H1 (cell line): Measurements from ENCODE around the gene TRAP1. TPM values are rescaled to one million over a fixed set of nuclear protein-coding genes. Genes with fewer than 3 reads are reported as not detected.

Experiments
- CTCF ChIA-PET: fragments of 300-600 bp; sonication (Branson Sonifier 250); formaldehyde crosslinking; loops from one replicate; lab custom pipeline; 2021; ENCODE audit not compliant: partially characterized antibody; lab: Charles Lee
- POLR2A ChIA-PET: fragments of 300-600 bp; sonication (Branson Sonifier 250); formaldehyde crosslinking; loops from one replicate; lab custom pipeline; 2021; ENCODE audit warnings: inconsistent platforms; ENCODE audit not compliant: partially characterized antibody; lab: Charles Lee
- DNase-seq, 2 experiments: peaks; one replicate each; pipeline versions ENCODE4 v3.0.0 to v3.0.0-alpha.2; 2010 to 2022; ENCODE audit warnings: low spot score in 2 of 2, low read depth in 1 of 2, mixed read lengths in 1 of 2
- FAIRE-seq: peaks from 2 replicates; lab custom pipeline; 2011; peaks lifted over from hg19 to GRCh38; lab: Jason Lieb, UNC
- H2AFZ ChIP-seq: 2 replicates; pipeline ENCODE4 v1.8.1; 2012; ENCODE audit warnings: low read length, inconsistent platforms
- H2AK5ac ChIP-seq: 2 replicates; pipeline ENCODE4 v1.6.1; 2013; ENCODE audit warnings: low read depth, low read length
- H2BK120ac ChIP-seq: replicated peaks from 2 replicates; pipeline ENCODE3; 2013; ENCODE audit warnings: low read depth, low read length, inconsistent platforms
- H2BK12ac ChIP-seq: 2 replicates; pipeline ENCODE4 v1.6.1; 2013; ENCODE audit warnings: low read depth, low read length
- H2BK15ac ChIP-seq: 2 replicates; pipeline ENCODE4 v1.6.1; 2013; ENCODE audit warnings: low read length
- H2BK20ac ChIP-seq: 2 replicates; pipeline ENCODE4 v1.6.1; 2013; ENCODE audit warnings: low read length
- H2BK5ac ChIP-seq: 2 replicates; pipeline ENCODE4 v1.6.1; 2013; ENCODE audit warnings: low read depth, low read length
- H3K14ac ChIP-seq: 2 replicates; pipeline ENCODE4 v1.6.1; 2013; ENCODE audit warnings: inconsistent platforms; ENCODE audit not compliant: insufficient read length
- H3K18ac ChIP-seq: 2 replicates; pipeline ENCODE4 v1.6.1; 2013; ENCODE audit warnings: low read length; ENCODE audit errors: extremely low read depth
- H3K23ac ChIP-seq: 2 replicates; pipeline ENCODE4 v1.6.1; 2013; ENCODE audit warnings: inconsistent platforms; ENCODE audit not compliant: insufficient read length
- H3K23me2 ChIP-seq: 2 replicates; pipeline ENCODE4 v1.6.1; 2013; ENCODE audit warnings: low read depth, low read length
- H3K27ac ChIP-seq: 2 replicates; pipeline ENCODE4 v1.6.1; 2011; ENCODE audit warnings: low read depth, low read length, inconsistent platforms
- H3K27me3 ChIP-seq, 4 experiments: replicated peaks in 1 of 4; 1 replicate in 1 of 4; 2 replicates in 3 of 4; pipeline versions ENCODE4 v1.6.1 to v1.8.1; 2011 to 2013; ENCODE audit warnings: low read length in 3 of 4, mild to moderate bottlenecking in 3 of 4, inconsistent platforms in 2 of 4, mixed read lengths in 2 of 4, moderate library complexity in 1 of 4; ENCODE audit not compliant: control insufficient read depth in 3 of 4, insufficient read depth in 3 of 4; ENCODE audit errors: extremely low read depth in 1 of 4
- H3K36me3 ChIP-seq, 4 experiments: 2 replicates each; pipeline versions ENCODE4 v1.6.1 to v1.8.1; 2011 to 2013; ENCODE audit warnings: mild to moderate bottlenecking in 4 of 4, low read length in 3 of 4, moderate library complexity in 2 of 4, control low read depth in 1 of 4, inconsistent platforms in 1 of 4; ENCODE audit not compliant: insufficient read depth in 4 of 4, control insufficient read depth in 2 of 4
- H3K4ac ChIP-seq: replicated peaks from 2 replicates; pipeline ENCODE3; 2013; ENCODE audit warnings: low read length, low read depth, mixed read lengths, inconsistent platforms; ENCODE audit not compliant: insufficient read length
- H3K4me1 ChIP-seq, 4 experiments: replicated peaks in 1 of 4; 1 replicate in 1 of 4; 2 replicates in 3 of 4; pipeline versions ENCODE4 v1.6.1 to v1.8.1; 2011 to 2013; ENCODE audit warnings: low read length in 3 of 4, inconsistent platforms in 2 of 4, mixed read lengths in 1 of 4; ENCODE audit not compliant: insufficient read depth in 4 of 4, control insufficient read depth in 3 of 4
- H3K4me2 ChIP-seq, 2 experiments: 2 replicates each; pipeline versions ENCODE4 v1.6.1 to v1.8.1; 2011 to 2013; ENCODE audit warnings: low read depth in 2 of 2, low read length in 2 of 2, control low read depth in 1 of 2, inconsistent platforms in 1 of 2, mild to moderate bottlenecking in 1 of 2; ENCODE audit not compliant: insufficient read depth in 1 of 2
- H3K4me3 ChIP-seq, 4 experiments: fragments of 200-600, 300-600 bp in 1 of 4; sonication (generic), shearing (Covaris generic), sonication (Bioruptor Twin) in 1 of 4; 2 replicates each; pipeline versions ENCODE4 v1.5.1 to v1.8.1; 2011 to 2016; ENCODE audit warnings: low read length in 4 of 4, low read depth in 3 of 4, control low read depth in 2 of 4, inconsistent platforms in 2 of 4, mild to moderate bottlenecking in 2 of 4, mixed read lengths in 1 of 4, moderate library complexity in 1 of 4; ENCODE audit not compliant: insufficient read depth in 2 of 4; ENCODE audit errors: extremely low read depth in 1 of 4
- H3K56ac ChIP-seq: replicated peaks from 2 replicates; pipeline ENCODE3; 2013; ENCODE audit warnings: low read depth, mild to moderate bottlenecking, mixed read lengths, low read length, inconsistent platforms; ENCODE audit not compliant: insufficient read length
- H3K79me1 ChIP-seq: 2 replicates; pipeline ENCODE4 v1.6.1; 2013; ENCODE audit warnings: low read depth, low read length, control low read depth
- H3K79me2 ChIP-seq, 2 experiments: 2 replicates each; pipeline versions ENCODE4 v1.6.1 to v1.8.1; 2012 to 2013; ENCODE audit warnings: low read length in 2 of 2, mild to moderate bottlenecking in 2 of 2, inconsistent platforms in 1 of 2; ENCODE audit not compliant: insufficient read depth in 2 of 2, control insufficient read depth in 1 of 2
- H3K9ac ChIP-seq, 4 experiments: replicated peaks in 1 of 4; 1 replicate in 1 of 4; 2 replicates in 3 of 4; pipeline versions ENCODE4 v1.6.1 to v1.8.1; 2011 to 2013; ENCODE audit warnings: low read depth in 3 of 4, low read length in 3 of 4, control low read depth in 2 of 4, mild to moderate bottlenecking in 2 of 4, moderate library complexity in 2 of 4, inconsistent platforms in 1 of 4; ENCODE audit errors: extremely low read depth in 1 of 4
- H3K9me3 ChIP-seq, 2 experiments: 2 replicates each; pipeline versions ENCODE4 v1.6.1 to v1.8.1; 2012 to 2013; ENCODE audit warnings: mild to moderate bottlenecking in 2 of 2, moderate library complexity in 2 of 2, control low read depth in 1 of 2, inconsistent platforms in 1 of 2, low read depth in 1 of 2, low read length in 1 of 2, mixed read lengths in 1 of 2; ENCODE audit not compliant: insufficient read depth in 2 of 2
- H4K20me1 ChIP-seq, 2 experiments: replicated peaks in 1 of 2; 2 replicates each; pipeline versions ENCODE3 to v1.8.1; 2011 to 2013; ENCODE audit warnings: inconsistent platforms in 2 of 2, low read length in 2 of 2, mild to moderate bottlenecking in 1 of 2; ENCODE audit not compliant: insufficient read depth in 2 of 2, control insufficient read depth in 1 of 2
- H4K5ac ChIP-seq: 2 replicates; pipeline ENCODE4 v1.6.1; 2013; ENCODE audit warnings: low read length, low read depth, mixed read lengths, inconsistent platforms; ENCODE audit not compliant: insufficient read length
- H4K8ac ChIP-seq: 2 replicates; pipeline ENCODE4 v1.8.0; 2013; ENCODE audit warnings: mild to moderate bottlenecking, moderate library complexity, low read length, inconsistent platforms; ENCODE audit not compliant: insufficient read depth; ENCODE audit errors: extremely low read depth
- H4K91ac ChIP-seq: replicated peaks from 2 replicates; pipeline ENCODE3; 2013; ENCODE audit warnings: low read length, mixed read lengths, inconsistent platforms; ENCODE audit not compliant: insufficient read length
- FOSL1 ChIP-seq: IDR thresholded peaks from 2 replicates; pipeline ENCODE4 v1.6.1; 2011; ENCODE audit warnings: mild to moderate bottlenecking, low read depth, low read length, moderate library complexity; ENCODE audit not compliant: insufficient read depth
- HDAC2 ChIP-seq, 2 experiments: fragments of 300-600 bp in 1 of 2; sonication (generic) in 1 of 2; IDR thresholded peaks; 2 replicates each; pipeline ENCODE4 v1.6.1; 2011 to 2012; ENCODE audit warnings: low read depth in 2 of 2, low read length in 2 of 2, mild to moderate bottlenecking in 2 of 2, moderate library complexity in 2 of 2, borderline replicate concordance in 1 of 2, inconsistent platforms in 1 of 2
- NANOG ChIP-seq: IDR thresholded peaks from 2 replicates; pipeline ENCODE4 v1.6.1; 2011; ENCODE audit warnings: low read length, low read depth, mild to moderate bottlenecking, inconsistent platforms; ENCODE audit not compliant: insufficient read depth, poor library complexity, severe bottlenecking
- SP2 ChIP-seq: IDR thresholded peaks from 2 replicates; pipeline ENCODE4 v1.6.1; 2012; ENCODE audit warnings: mild to moderate bottlenecking, low read length, inconsistent platforms
- TAF7 ChIP-seq: optimal IDR thresholded peaks from 2 replicates; pipeline ENCODE3; 2011; ENCODE audit warnings: low read depth, mild to moderate bottlenecking, inconsistent platforms, low read length, moderate library complexity, borderline replicate concordance
- WGBS, 2 experiments: shearing (Covaris generic) in 1 of 2; methylation state at CpG; one replicate each; pipeline versions ENCODE4 v1.1.6 to v1.1.7; 2013 to 2015; ENCODE audit warnings: low lambda C conversion rate in 2 of 2, mixed read lengths in 2 of 2, inconsistent platforms in 1 of 2, low coverage in 1 of 2, missing lambda C conversion rate in 1 of 2; ENCODE audit not compliant: insufficient replicate concordance in 2 of 2, insufficient coverage in 1 of 2, insufficient read length in 1 of 2; ENCODE audit errors: extremely low coverage in 1 of 2, missing lambda C conversion rate in 1 of 2; 5-methylcytosine and 5-hydroxymethylcytosine counted together
- polyA plus RNA-seq, 7 experiments: library from polyadenylated mRNA; depleted of rRNA in 3 of 7; stranded (reverse) in 5 of 7; unstranded in 2 of 7; fragments of >200 nt in 5 of 7; fragments of 200-250 nt in 2 of 7; gene quantifications; 1 replicate in 5 of 7; 2 replicates in 1 of 7; 4 replicates in 1 of 7; pipeline versions ENCODE4 v1.2.1 to v1.2.3, GENCODE V29; 2011 to 2013; ENCODE audit warnings: missing spikeins in 2 of 7, mixed read lengths in 2 of 7
- total RNA-seq: library from RNA; stranded (reverse); fragmentation: NEBNext Ultra II Directional; extraction: Animal tissue kit (Norgen Biotek cat#: 25700); gene quantifications from 2 replicates; pipeline ENCODE4 v1.2.1, GENCODE V29; 2021

The TRAP1 gene
- total and polyA plus RNA-seq, 2 of the 8 experiments (the other 6 are each of a cell fraction or from before 2014, with no cell fraction given) = 215 to 283 TPM

GRCh38 chr16:3669082-3669481 is 48.2 kb downstream of the TRAP1 start:
- H3K4me2 ChIP-seq = no peak overlapping the region
- TF ChIP-seq NANOG = no peak
- no peak for TF ChIP-seq SP2
- no peak for TF ChIP-seq FOSL1
- no peak for TF ChIP-seq TAF7
- TF ChIP-seq HDAC2 (IDR thresholded peaks at IDR 0.05; ENCODE audit: borderline replicate concordance in 1 of 2, low read depth in 2 of 2, low read length in 2 of 2) = no peak
- TF ChIP-seq, all 59 proteins: peak for 0
- Histone ChIP-seq H3K23ac (no peak overlapping the region), H2BK20ac (no peak overlapping the region), H3K4ac (no peak overlapping the region), H3K23me2 (no peaks in the 10 kb centered on the region), H2BK120ac (no peak overlapping the region), H3K9me3 (no peaks in the 10 kb centered on the region), H2AFZ (no peak overlapping the region), H3K27ac (no peak overlapping the region), H4K5ac (no peak overlapping the region), H4K8ac (no peak overlapping the region), H2BK15ac (no peak overlapping the region), H3K9ac (no peak overlapping the region), H4K91ac (no peak overlapping the region), H3K4me1 (no peaks in the 10 kb centered on the region), H3K79me1 (no peaks in the 10 kb centered on the region; the same call in 1 of the 2 replicates), H2BK12ac (no peak overlapping the region), H3K4me3 (no peak overlapping the region), H3K27me3 (no peaks in the 10 kb centered on the region), H3K79me2 (no peaks in the 10 kb centered on the region), H2BK5ac (no peak overlapping the region), H3K14ac (no peak overlapping the region), H3K18ac (no peak overlapping the region), H4K20me1 (peaks cover 8% of the 10 kb centered on the region in 2 experiments), H3K56ac (no peak overlapping the region), H3K36me3 (peaks cover 21 to 49% (median 45%) of the 10 kb centered on the region in 4 experiments), H2AK5ac (no peak overlapping the region)
- CTCF ChIA-PET = interaction anchor here (0.9 to 1.9 kb wide), 5 partner anchors 9 to 22 kb away, joined by 3 to 8 read pairs (median 4); partner anchors contain the start of gene DNASE1
- 96% methylated on average over 10 of the region's 10 CpGs; no CpG with 5 or more reads in 1 of the 2 experiments for WGBS, 2 experiments
- no peak for DNase-seq
- POLR2A ChIA-PET = no interaction called here
- FAIRE-seq = no peak
